Colonic mucosa (tissue), 4 donors: ENCODE data around the gene ZNF705A. TPM values are rescaled to one million over a fixed set of nuclear protein-coding genes. Genes with fewer than 3 reads are reported as not detected.
"Not testable (repeated sequence)": the region's sequence is repeated elsewhere in the genome, so short reads cannot be mapped to it uniquely, and the experiment has no call there.

Experiments used
- DNase-seq: peaks from one replicate; pipeline ENCODE4 v3.0.0-alpha.2; 2020
- H3K27ac ChIP-seq: fragments of 200-600 bp; one replicate; pipeline ENCODE4 v1.8.0; 2021
- H3K27me3 ChIP-seq: fragments of 200-600 bp; one replicate; pipeline ENCODE4 v1.8.0; 2021
- H3K36me3 ChIP-seq: fragments of 200-600 bp; one replicate; pipeline ENCODE4 v1.8.0; 2021
- H3K4me1 ChIP-seq: fragments of 200-600 bp; one replicate; pipeline ENCODE4 v1.8.0; 2021; ENCODE audit warnings: mild to moderate bottlenecking
- H3K4me3 ChIP-seq: fragments of 200-600 bp; one replicate; pipeline ENCODE4 v1.8.0; 2021
- H3K9ac ChIP-seq, 2 donors: one replicate each; pipeline ENCODE4 v1.7.0; 2013; ENCODE audit warnings: control low read depth in 2 of 2, low read depth in 2 of 2, low read length in 2 of 2
- H3K9me3 ChIP-seq: fragments of 200-600 bp; one replicate; pipeline ENCODE4 v1.8.0; 2021
- CTCF ChIP-seq: fragments of 200-600 bp; IDR thresholded peaks from one replicate; pipeline ENCODE4 v1.8.0; 2022; ENCODE audit warnings: antibody characterized with exemption, mild to moderate bottlenecking
- intact Hi-C: fragments of 100-400 bp; cut with DNase I; formaldehyde crosslinking; loops from one replicate; pipeline ENCODE4 v1.14.1; 2022
- total RNA-seq, 2 donors: library from RNA; stranded (reverse); fragmentation: NEBNext Ultra II Directional in 1 of 2; extraction: Animal tissue kit (Norgen Biotek cat#: 25700) in 1 of 2; gene quantifications; one replicate each; pipeline ENCODE4 v1.2.1, GENCODE V29; 2021
- donor health status: healthy.
- donor health status: DM: no; HTN: no; CAD: no.
- donor health status: DM: no; HTN: no; CAD: no.

ZNF705A gene
- total RNA-seq = not detected

- no peak within 1 kb of the TSS for H3K4me3 ChIP-seq
- H3K36me3 ChIP-seq = no peaks in the 10 kb centered on the region
- intact Hi-C loops = no loop called here
- no peaks in the 10 kb centered on the region for H3K9me3 ChIP-seq
- H3K4me1 ChIP-seq = no peaks in the 10 kb centered on the region
- no peak within 1 kb of the TSS for H3K27ac ChIP-seq
- DNase-seq = no peak
- no peak within 1 kb of the TSS for H3K9ac ChIP-seq
- TF ChIP-seq CTCF = no peak
- no peaks in the 10 kb centered on the region for H3K27me3 ChIP-seq
Observed at GRCh38 chr12:8156845-8157244, at the start of gene ZNF705A. Gene ZNF705A (plus strand): TSS chr12:8157015. CDS start chr12:8172626, 15,611 bp downstream.

- intact Hi-C loops = loop anchor here (5.0 kb wide), 1 partner anchor 123 kb away; no protein-coding TSS in a partner anchor
- no peak overlapping the region for H3K9ac ChIP-seq
- H3K36me3 ChIP-seq = no peaks in the 10 kb centered on the region
- H3K4me3 ChIP-seq = no peak overlapping the region
- no peak overlapping the region for H3K27ac ChIP-seq
- DNase-seq = peak; percentile 74
- H3K4me1 ChIP-seq = no peaks in the 10 kb centered on the region
- H3K27me3 ChIP-seq = no peaks in the 10 kb centered on the region
- TF ChIP-seq CTCF = peak; percentile 92
- no peaks in the 10 kb centered on the region for H3K9me3 ChIP-seq
Observed at GRCh38 chr12:8108808-8109398, 47.9 kb upstream of the ZNF705A start.

- intact Hi-C loops, H3K9ac ChIP-seq: not testable (repeated sequence)
Observed at GRCh38 chr12:8113117-8113516, 43.7 kb upstream of the ZNF705A start.

DNA sequence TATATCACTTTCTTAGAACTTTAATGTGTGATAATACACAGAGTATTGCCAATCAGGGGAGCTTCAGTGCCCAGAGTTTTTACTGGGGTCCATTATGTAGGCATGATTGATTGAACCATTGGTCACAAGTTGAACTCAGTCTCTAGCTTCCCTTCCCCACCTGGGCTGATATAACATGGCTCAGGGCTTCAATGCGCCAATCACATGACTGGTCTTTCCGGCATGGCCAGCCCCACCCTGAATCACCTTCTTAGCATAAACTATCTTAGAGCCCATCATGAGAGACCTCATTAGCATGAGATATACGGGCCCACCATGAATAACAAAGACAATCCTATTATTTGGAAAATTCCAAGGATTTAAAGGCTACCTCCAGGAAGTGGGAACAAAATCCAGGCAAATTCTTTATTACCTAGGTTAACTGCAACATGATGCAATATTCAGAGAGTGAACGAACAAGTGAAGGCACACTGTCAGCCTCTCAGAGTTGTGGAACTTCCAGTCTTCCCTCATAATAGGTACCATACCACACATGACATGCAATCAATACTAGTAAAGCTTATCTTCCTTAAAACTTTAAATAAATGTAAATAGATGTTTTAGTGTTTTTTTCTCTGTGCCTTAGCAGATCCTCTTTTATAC lies 36.6 kb upstream of the ZNF705A start:
- intact Hi-C loops = no loop called here
- Histone ChIP-seq H3K4me3 (no peak overlapping the region), H3K27me3 (no peaks in the 10 kb centered on the region), H3K4me1 (no peaks in the 10 kb centered on the region), H3K9me3 (no peaks in the 10 kb centered on the region), H3K9ac (no peak overlapping the region), H3K27ac (no peak overlapping the region), H3K36me3 (no peaks in the 10 kb centered on the region)
- no peak for TF ChIP-seq CTCF
- DNase-seq = no peak

More at GRCh38 chr12:8113117-8113516, 43.7 kb upstream of the ZNF705A start:
- not testable (repeated sequence) for DNase-seq, H3K36me3 ChIP-seq, H3K4me1 ChIP-seq, H3K9me3 ChIP-seq, H3K27me3 ChIP-seq, H3K4me3 ChIP-seq, H3K27ac ChIP-seq

GRCh38 chr12:8123124-8123912 lies 33.5 kb upstream of the ZNF705A start, which contains the start of gene CLEC4A:
Gene CLEC4A (plus strand): TSS chr12:8123617. CDS start chr12:8123879, 262 bp downstream.
- DNase-seq = no peak
- no peaks in the 10 kb centered on the region for H3K9me3 ChIP-seq
- no peak within 1 kb of the TSS for H3K27ac ChIP-seq
- no peaks in the 10 kb centered on the region for H3K36me3 ChIP-seq
- intact Hi-C loops = no loop called here
- no peaks in the 10 kb centered on the region for H3K4me1 ChIP-seq
- no peak for TF ChIP-seq CTCF
- no peaks in the 10 kb centered on the region for H3K27me3 ChIP-seq
- H3K9ac ChIP-seq = no peak within 1 kb of the TSS
- H3K4me3 ChIP-seq = no peak within 1 kb of the TSS
